ENCODE data around the gene PSMD10. TPM values are rescaled to one million over a fixed set of nuclear protein-coding genes. Genes with fewer than 3 reads are reported as not detected.
A peak's percentile ranks its signal among the peaks of the same experiment; 100 is the strongest.

Gene PSMD10
- total and polyA plus RNA-seq, 5 donors, result 20.1 to 27.7 (median 24.7) TPM

DNA sequence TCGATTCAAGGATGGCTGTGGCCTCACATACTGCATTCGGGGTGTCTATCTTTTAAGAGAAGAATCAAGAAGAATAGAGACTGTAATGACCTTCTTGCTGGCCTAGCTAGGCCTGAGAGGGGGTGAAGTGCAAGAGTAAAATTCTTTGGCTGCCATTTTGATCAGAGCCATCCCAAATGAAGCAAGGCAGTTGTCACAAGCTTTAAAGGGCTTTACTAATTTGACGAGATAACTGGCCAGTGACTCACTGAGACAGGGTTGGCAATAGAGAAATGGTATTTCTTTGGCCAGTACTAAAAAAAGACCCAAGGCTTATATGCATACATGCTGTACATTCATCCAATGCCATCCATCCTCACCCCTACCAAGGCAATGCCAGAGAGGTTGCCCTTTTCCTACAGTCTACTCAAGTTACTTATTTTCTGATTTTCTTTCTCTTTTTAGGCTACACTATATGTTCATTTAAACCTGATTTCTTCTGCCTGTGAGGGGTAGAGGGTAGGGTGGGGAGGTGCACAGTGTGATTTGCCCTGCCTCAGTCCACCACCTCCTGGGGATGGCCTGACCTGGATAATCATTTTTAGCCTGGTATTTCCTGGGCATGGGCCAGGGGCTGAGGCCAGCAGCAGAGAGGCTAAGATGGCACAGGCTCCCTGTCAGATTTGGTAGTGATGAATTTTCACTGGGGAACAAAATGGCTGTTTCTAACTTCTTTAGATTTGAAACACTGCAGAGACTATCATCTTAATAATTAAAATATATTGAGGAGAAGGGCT is 32.4 kb upstream of the PSMD10 start:
- DNase-seq (peak in 2 of 3 donors; percentile 51 to 53), ATAC-seq (peak; percentile 62 to 69)
- Histone ChIP-seq H3K4me3 (ENCODE audit: low read length) (no peak overlapping the region), H3K4me1 (ENCODE audit: control insufficient read depth, insufficient read depth, low read length) (peaks cover 3% of the 10 kb centered on the region), H3K9me3 (ENCODE audit: control insufficient read depth, low read length) (no peaks in the 10 kb centered on the region), H3K27me3 (ENCODE audit: control insufficient read depth, insufficient read depth) (no peaks in the 10 kb centered on the region), H3K27ac (ENCODE audit: low read length) (peak overlapping the region; percentile 42)
- intact Hi-C loops (cut with DNase I), result no loop called here
- WGBS, result 95% methylated on average over 3 of the region's 3 CpGs

DNA sequence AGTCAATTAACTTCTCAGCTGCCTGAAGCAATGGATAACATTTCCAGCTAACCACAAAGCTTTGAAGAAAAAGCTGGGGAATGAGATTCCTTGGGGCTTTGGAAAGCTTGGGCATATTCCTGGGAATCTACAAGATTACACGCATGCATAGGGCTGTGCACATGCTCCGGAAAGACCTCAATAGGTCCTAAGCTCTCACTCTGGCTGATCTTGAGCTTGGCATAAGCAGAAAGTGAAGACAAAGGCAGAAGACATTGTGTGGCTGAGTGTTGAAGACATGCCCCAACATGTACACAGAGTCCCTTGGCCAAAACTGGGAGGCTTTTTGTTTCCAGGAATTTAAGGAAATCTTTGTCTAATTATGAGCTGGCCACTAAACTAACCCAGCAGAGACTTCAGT is 31.4 kb upstream of the PSMD10 start:
- ATAC-seq (peak in 1 of 2 donors; percentile 36), DNase-seq (no peak)
- intact Hi-C loops (cut with DNase I), result no loop called here
- WGBS, result 64% methylated on average over 2 of the region's 2 CpGs
- H3K27ac ChIP-seq (ENCODE audit: low read length), result no peak overlapping the region
- H3K27me3 ChIP-seq (ENCODE audit: control insufficient read depth, insufficient read depth), result no peaks in the 10 kb centered on the region
- H3K4me1 ChIP-seq (ENCODE audit: control insufficient read depth, insufficient read depth, low read length), result peaks cover 3% of the 10 kb centered on the region
- H3K9me3 ChIP-seq (ENCODE audit: control insufficient read depth, low read length), result no peaks in the 10 kb centered on the region
- no peak overlapping the region for H3K4me3 ChIP-seq (ENCODE audit: low read length)

DNA sequence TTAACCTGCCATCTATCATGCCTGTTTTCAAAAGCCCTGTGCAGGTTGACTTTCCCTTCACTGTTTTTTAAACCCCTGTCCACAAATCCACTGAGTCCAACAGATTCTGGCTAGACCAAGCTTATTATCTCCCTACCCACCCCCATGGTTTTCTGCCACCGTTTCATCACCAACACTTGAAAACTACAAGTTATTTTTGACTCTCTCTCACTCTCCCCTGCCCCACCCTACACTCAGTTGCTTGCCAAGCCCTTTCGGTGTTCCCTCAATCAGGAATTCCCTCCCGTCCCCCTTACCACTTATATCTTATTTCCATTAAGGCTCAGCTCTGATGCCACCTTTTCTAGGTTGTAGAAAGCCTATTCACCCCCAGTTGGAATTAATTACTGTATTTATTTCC is 29.9 kb upstream of the PSMD10 start:
- peak; percentile 48 to 54 for ATAC-seq
- peak in 1 of 3 donors; percentile 20 for DNase-seq
- Histone ChIP-seq H3K9me3 (ENCODE audit: control insufficient read depth, low read length) (no peaks in the 10 kb centered on the region), H3K4me1 (ENCODE audit: control insufficient read depth, insufficient read depth, low read length) (peaks cover 3% of the 10 kb centered on the region), H3K27me3 (ENCODE audit: control insufficient read depth, insufficient read depth) (no peaks in the 10 kb centered on the region), H3K27ac (ENCODE audit: low read length) (peak overlapping the region; percentile 19), H3K4me3 (ENCODE audit: low read length) (no peak overlapping the region)
- 25% methylated on average over 3 of the region's 3 CpGs for WGBS
- intact Hi-C loops (cut with DNase I), result no loop called here

DNA sequence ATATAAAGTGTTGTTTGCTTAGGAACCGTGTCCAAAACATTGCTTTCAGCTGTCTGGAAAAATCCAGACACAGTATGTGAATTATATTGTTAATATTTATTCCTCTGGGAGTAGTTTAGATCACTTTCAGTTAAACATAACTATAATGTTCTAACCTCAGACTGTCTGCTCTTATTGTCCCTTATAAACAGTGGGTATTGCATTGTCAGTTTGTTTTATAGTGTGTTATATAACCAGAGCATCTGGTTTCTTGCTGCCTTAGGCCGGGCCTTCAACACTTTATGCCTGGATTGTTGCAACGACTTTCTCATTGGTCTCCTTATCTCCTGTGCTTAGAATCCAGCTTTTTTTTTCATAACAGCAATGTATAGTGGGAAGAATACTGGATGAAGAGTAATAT is 26.6 kb upstream of the PSMD10 start:
- 65% methylated on average over 3 of the region's 3 CpGs for whole genome bisulfite sequencing
- H3K4me3 ChIP-seq (ENCODE audit: low read length), result no peak overlapping the region
- peaks cover 3% of the 10 kb centered on the region for H3K4me1 ChIP-seq (ENCODE audit: control insufficient read depth, insufficient read depth, low read length)
- DNase-seq (no peak), ATAC-seq (no peak)
- intact Hi-C loops (cut with DNase I), result no loop called here
- no peaks in the 10 kb centered on the region for H3K9me3 ChIP-seq (ENCODE audit: control insufficient read depth, low read length)
- no peaks in the 10 kb centered on the region for H3K27me3 ChIP-seq (ENCODE audit: control insufficient read depth, insufficient read depth)
- H3K27ac ChIP-seq (ENCODE audit: low read length), result no peak overlapping the region

DNA sequence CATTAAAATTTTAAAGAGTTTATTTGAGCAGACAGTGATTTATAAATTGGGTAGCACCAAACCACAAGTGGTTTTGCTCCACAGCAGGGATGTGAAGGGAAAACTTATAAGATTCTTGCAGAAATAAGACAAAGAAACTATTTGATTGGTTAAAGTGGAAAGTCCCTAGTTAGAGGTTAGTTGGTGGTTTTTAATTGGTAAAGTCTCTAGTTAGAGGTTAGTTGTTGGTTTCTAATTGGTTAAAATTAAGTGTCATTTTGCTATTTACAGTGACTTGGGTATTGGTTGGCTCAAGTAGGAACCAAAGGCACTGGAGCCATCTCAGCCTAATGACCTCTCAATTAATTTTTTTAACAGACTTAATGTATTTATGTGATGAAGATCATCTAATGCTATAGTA is 23.2 kb upstream of the PSMD10 start:
- no peak for DNase-seq
- Histone ChIP-seq H3K4me1 (ENCODE audit: control insufficient read depth, insufficient read depth, low read length) (no peaks in the 10 kb centered on the region), H3K27ac (ENCODE audit: low read length) (no peak overlapping the region), H3K27me3 (ENCODE audit: control insufficient read depth, insufficient read depth) (no peaks in the 10 kb centered on the region), H3K9me3 (ENCODE audit: control insufficient read depth, low read length) (no peaks in the 10 kb centered on the region), H3K4me3 (ENCODE audit: low read length) (no peak overlapping the region)
- intact Hi-C loops (cut with DNase I), result no loop called here
- no peak for ATAC-seq

DNA sequence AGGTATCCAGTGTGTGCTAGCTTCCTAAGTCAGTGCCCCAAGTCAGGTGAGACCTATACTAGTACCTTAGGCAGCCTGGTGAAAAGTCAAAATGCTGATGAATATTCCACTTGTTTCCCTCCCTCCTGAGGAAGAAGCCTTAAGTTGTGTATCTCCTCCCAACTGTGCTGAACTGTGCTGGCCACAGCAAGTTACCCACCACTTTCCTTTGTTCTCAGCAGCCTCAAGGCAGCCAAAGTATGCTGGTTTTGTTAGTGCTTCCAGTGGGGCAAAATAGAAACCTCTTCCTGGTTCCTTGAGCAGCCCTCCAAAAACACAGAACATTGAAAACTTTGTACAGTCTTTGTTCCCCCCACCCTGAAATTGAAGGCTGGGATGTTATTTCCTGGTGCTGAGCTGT is 14.1 kb upstream of the PSMD10 start:
- ATAC-seq, result no peak
- Histone ChIP-seq H3K9me3 (ENCODE audit: control insufficient read depth, low read length) (no peaks in the 10 kb centered on the region), H3K4me3 (ENCODE audit: low read length) (no peak overlapping the region), H3K27ac (ENCODE audit: low read length) (no peak overlapping the region), H3K27me3 (ENCODE audit: control insufficient read depth, insufficient read depth) (no peaks in the 10 kb centered on the region), H3K4me1 (ENCODE audit: control insufficient read depth, insufficient read depth, low read length) (no peaks in the 10 kb centered on the region)
- no peak for DNase-seq
- intact Hi-C loops (cut with DNase I), result no loop called here

DNA sequence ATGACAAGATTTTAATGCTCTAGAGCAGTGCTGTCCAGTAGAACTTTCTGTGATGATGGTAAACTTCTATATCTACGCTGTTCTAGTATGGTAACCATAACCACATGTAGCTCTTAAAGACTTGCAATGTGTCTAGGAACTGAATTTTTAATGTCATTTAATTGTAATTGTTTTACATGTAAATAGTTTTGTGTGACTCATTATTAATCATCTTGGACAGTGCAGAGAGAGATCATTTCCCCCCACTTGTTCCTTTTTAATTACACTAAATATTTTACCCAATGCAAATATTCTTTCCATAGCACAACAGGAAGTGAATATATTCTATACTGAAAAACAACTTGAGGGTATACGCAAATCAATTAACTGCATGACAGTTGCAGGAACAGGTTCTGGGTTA is 6.0 kb upstream of the PSMD10 start:
- ATAC-seq (no peak), DNase-seq (no peak)
- Histone ChIP-seq H3K4me1 (ENCODE audit: control insufficient read depth, insufficient read depth, low read length) (no peaks in the 10 kb centered on the region), H3K4me3 (ENCODE audit: low read length) (no peak overlapping the region), H3K9me3 (ENCODE audit: control insufficient read depth, low read length) (no peaks in the 10 kb centered on the region), H3K27me3 (ENCODE audit: control insufficient read depth, insufficient read depth) (no peaks in the 10 kb centered on the region), H3K27ac (ENCODE audit: low read length) (no peak overlapping the region)
- intact Hi-C loops (cut with DNase I), result no loop called here
- WGBS, result 99% methylated on average over 2 of the region's 2 CpGs

DNA sequence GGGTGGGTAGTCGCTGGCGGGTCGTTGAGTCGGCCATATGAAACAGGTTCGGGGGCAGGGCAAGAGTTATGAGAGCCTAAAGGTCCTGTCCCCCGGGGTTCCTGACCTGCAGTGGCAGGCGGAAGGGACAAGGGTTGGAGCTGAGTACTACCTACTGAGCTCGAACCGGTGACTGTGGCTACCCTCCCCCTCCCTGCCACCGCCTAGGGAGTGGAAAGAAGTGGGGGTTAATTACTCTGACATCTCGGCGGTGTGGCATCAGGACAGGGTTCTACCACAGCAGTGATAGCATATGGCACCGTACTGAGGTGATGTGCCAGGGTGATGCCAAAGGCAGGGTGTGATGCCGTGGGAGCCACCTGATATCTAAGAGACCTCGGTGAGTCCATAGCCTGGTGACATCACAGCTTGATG is 543 bp upstream of the PSMD10 start:
- 2% methylated on average over 15 of the region's 15 CpGs for WGBS
- no peak for DNase-seq
- no peaks in the 10 kb centered on the region for H3K27me3 ChIP-seq (ENCODE audit: control insufficient read depth, insufficient read depth)
- H3K9me3 ChIP-seq (ENCODE audit: control insufficient read depth, low read length), result no peaks in the 10 kb centered on the region
- intact Hi-C loops (cut with DNase I), result no loop called here
- H3K4me1 ChIP-seq (ENCODE audit: control insufficient read depth, insufficient read depth, low read length), result no peaks in the 10 kb centered on the region
- H3K4me3 ChIP-seq (ENCODE audit: low read length), result peak overlapping the region; percentile 95
- peak overlapping the region; percentile 71 for H3K27ac ChIP-seq (ENCODE audit: low read length)
- peak; percentile 56 to 64 for ATAC-seq

DNA sequence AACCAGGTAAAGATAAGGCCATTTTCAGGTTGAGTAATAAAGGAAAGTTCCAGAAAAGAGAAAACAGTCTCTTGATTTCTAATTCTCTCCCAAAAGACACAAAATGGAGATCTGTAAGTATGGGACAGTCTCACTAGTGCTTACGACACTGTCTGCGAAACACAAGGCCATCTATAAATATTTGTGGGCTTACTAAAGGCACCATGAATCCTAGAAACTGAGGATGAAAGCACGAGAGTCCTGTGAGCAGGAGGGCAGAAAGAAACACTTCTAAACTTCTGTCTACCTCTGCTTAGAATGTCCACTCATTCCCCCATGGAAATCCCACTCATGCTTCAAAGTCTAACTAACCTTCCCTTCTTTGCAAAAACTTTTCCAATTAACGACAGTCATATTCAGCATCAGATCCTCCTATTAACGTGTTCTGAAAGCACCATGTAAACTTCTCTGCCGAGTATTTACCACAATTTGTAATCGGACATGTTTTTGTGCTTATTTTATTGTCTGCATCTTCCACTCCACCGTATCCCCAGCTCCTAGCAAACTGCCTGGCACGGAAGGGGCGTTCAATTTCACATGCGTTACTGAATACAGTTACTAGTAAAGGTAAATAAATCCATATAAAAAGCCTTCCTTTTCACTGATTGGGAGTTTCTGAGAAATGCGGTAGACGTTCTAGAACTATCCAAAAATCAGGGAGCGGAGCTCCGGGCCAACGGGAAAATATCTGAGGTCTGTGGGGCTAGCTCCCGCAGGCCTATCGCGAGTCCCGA is 665 bp downstream of the PSMD10 start:
- Histone ChIP-seq H3K4me1 (ENCODE audit: control insufficient read depth, insufficient read depth, low read length) (no peaks in the 10 kb centered on the region), H3K4me3 (ENCODE audit: low read length) (peak overlapping the region; percentile 95), H3K27ac (ENCODE audit: low read length) (peak overlapping the region; percentile 97), H3K27me3 (ENCODE audit: control insufficient read depth, insufficient read depth) (no peaks in the 10 kb centered on the region), H3K9me3 (ENCODE audit: control insufficient read depth, low read length) (no peaks in the 10 kb centered on the region)
- WGBS, result under 1% methylated on average over 20 of the region's 20 CpGs
- intact Hi-C loops (cut with DNase I), result no loop called here
- DNase-seq, result no peak
- no peak for ATAC-seq

DNA sequence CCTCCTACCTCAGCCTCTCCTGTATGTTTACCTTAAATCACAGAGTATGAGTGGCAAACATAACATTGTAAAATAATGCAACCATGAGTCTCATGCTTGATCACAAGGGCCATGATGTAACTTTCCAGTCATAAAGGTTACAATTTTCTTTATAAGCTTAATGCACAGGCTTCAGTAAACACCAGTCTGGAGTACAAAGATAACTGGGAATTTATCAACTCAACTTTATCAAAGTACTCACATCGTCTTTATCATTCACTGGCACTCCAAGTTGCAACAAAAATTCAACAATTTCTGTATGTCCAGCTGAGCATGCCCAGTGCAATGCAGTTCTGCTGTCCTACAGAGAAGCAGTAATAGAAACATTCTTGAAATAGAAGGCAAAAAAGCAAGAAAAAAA is 2.8 kb downstream of the PSMD10 start:
- Histone ChIP-seq H3K4me1 (ENCODE audit: control insufficient read depth, insufficient read depth, low read length) (no peaks in the 10 kb centered on the region), H3K27me3 (ENCODE audit: control insufficient read depth, insufficient read depth) (no peaks in the 10 kb centered on the region), H3K9me3 (ENCODE audit: control insufficient read depth, low read length) (no peaks in the 10 kb centered on the region), H3K4me3 (ENCODE audit: low read length) (no peak overlapping the region), H3K27ac (ENCODE audit: low read length) (no peak overlapping the region)
- no peak for ATAC-seq
- no peak for DNase-seq
- 33% methylated on average over 1 of the region's 1 CpG for WGBS
- intact Hi-C loops (cut with DNase I), result no loop called here

DNA sequence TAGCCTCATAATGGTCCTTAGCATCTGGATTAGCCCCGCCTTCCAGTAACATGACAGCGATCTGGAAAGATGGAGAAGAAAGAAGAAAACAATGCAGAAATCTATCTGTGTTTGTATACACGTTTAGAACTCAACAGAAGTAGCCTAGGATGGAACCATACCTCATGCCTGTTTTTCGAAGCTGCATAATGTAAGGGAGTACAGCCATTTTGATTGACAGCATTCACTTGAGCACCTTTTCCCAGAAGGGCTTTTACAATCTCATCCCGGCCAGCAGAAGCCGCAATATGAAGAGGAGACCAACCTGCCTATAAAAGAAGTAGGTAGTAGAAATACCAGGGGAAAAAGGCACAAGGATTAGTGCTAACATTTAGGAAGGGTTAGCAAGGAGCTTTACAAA is 3.5 kb downstream of the PSMD10 start:
- no peak for ATAC-seq
- no peak overlapping the region for H3K4me3 ChIP-seq (ENCODE audit: low read length)
- no peak overlapping the region for H3K27ac ChIP-seq (ENCODE audit: low read length)
- no peaks in the 10 kb centered on the region for H3K9me3 ChIP-seq (ENCODE audit: control insufficient read depth, low read length)
- DNase-seq, result no peak
- intact Hi-C loops (cut with DNase I), result no loop called here
- H3K4me1 ChIP-seq (ENCODE audit: control insufficient read depth, insufficient read depth, low read length), result no peaks in the 10 kb centered on the region
- no peaks in the 10 kb centered on the region for H3K27me3 ChIP-seq (ENCODE audit: control insufficient read depth, insufficient read depth)
- 90% methylated on average over 6 of the region's 6 CpGs for WGBS
